Measurements from ENCODE around the gene SLC51A.
A peak's percentile ranks its signal among the peaks of the same experiment; 100 is the strongest.

Gene SLC51A

DNA sequence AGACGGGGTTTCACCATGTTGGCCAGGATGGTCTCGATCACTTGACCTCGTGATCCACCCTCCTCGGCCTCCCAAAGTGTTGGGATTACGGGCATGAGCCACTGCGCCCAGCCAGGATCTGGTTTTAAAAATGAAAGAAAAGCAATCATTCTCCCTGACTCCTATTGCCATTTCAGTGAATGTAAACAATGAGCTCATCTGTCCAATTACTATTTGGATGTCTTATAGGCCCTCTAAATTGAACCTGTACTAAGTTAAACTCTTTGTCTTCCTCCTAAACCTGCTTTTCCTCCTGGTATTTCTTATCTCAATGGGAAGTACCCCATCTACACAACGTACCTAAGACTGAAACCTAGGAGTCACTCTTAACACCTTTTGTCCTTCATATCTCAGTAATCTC, 47.5 kb downstream of the SLC51A start:
- Histone ChIP-seq H4K8ac (ENCODE audit: low read depth, low read length) (no peak overlapping the region), H3K9ac (ENCODE audit: low read depth, low read length, poor library complexity) (no peak overlapping the region), H2AFZ (ENCODE audit: low read length) (no peak overlapping the region), H3K27ac (replicated peaks; ENCODE audit: low read length) (no peak overlapping the region), H2BK15ac (ENCODE audit: low read length) (no peak overlapping the region), H3K4me3 (ENCODE audit: low read length in 2 of 2) (no peak overlapping the region), H3K4ac (ENCODE audit: low read length) (no peak overlapping the region), H3K14ac (ENCODE audit: low read length) (no peak overlapping the region), H3K4me2 (ENCODE audit: insufficient read depth, low read length, poor library complexity, severe bottlenecking) (no peak overlapping the region), H3K23ac (ENCODE audit: low read depth, low read length, poor library complexity) (no peak overlapping the region), H3K27me3 (ENCODE audit: control insufficient read depth in 3 of 3, insufficient read depth in 3 of 3, low read depth in 1 of 3, low read length in 3 of 3) (no peaks in the 10 kb centered on the region), H3K36me3 (replicated peaks in 1 of 2; ENCODE audit: control insufficient read depth in 2 of 2, insufficient read depth in 2 of 2, low read length in 2 of 2) (peaks cover 4 to 32% of the 10 kb centered on the region in 2 donors), H2AK5ac (ENCODE audit: low read depth, low read length) (no peak overlapping the region), H3K79me1 (ENCODE audit: low read depth, low read length) (peaks cover 2% of the 10 kb centered on the region), H3K18ac (ENCODE audit: low read length) (no peak overlapping the region), H2BK5ac (ENCODE audit: low read length) (no peak overlapping the region), H2BK120ac (ENCODE audit: low read depth, low read length) (no peak overlapping the region), H3K9me3 (replicated peaks in 1 of 2; ENCODE audit: control insufficient read depth in 2 of 2, insufficient read depth in 1 of 2, low read depth in 1 of 2, low read length in 2 of 2) (peaks cover 0 to 4% of the 10 kb centered on the region in 2 donors), H3K4me1 (ENCODE audit: control insufficient read depth in 2 of 2, insufficient read depth in 1 of 2, low read depth in 1 of 2, low read length in 2 of 2) (peaks cover 0 to 1% of the 10 kb centered on the region in 2 donors), H4K91ac (ENCODE audit: low read depth, low read length, poor library complexity) (no peak overlapping the region), H2BK12ac (ENCODE audit: low read length) (no peak overlapping the region)
- no peak for DNase-seq (ENCODE audit: low spot score)
- no CpG with 5 or more reads among the region's 7 CpGs for WGBS, 2 donors (ENCODE audit: extremely low coverage in 2 of 2, insufficient read length in 2 of 2, insufficient replicate concordance in 1 of 2)

DNA sequence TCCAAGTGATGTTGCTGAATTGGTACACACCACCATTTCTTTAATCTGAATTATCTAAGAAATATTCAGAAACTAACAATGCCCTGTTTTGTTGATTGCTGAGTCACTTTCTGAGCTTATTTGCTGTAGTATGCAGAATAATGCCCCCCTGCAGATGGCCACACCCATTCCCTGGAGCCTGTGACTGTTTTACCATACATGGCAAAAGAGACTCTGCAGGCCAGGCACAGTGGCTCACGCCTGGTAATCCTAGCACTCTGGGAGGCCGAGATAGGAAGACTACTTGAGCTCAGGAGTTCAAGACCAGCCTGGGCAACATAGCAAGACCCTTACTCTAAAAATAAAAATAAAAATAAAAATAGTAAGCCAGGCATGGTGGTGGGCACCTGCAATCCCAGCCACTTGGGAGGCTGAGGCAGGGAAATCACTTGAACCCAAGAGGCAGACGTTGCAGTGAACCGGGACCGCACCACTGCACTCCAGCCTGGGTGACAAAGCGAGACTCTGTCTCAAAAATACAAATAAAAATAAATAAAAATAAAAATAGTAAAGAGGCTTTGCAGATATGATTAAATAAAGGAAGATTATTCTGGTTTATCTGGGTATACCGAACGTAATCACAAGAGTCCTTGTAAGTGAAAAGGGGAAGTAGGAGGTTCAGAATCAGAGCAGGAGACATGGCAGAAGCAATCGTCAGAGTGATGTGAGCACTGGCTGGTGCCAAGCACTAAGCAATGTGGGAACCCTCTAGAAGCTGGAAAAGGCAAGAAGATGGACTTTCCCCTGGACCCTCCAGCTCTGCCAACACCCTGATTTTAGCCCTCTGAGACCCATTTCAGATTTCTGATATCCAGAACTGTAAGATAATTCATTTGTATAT, 52.2 kb downstream of the SLC51A start:
- Histone ChIP-seq H2BK12ac (ENCODE audit: low read length) (no peak overlapping the region), H3K27ac (replicated peaks; ENCODE audit: low read length) (no peak overlapping the region)
- WGBS, 2 donors (ENCODE audit: extremely low coverage in 2 of 2, insufficient read length in 2 of 2, insufficient replicate concordance in 1 of 2), result no CpG with 5 or more reads among the region's 9 CpGs

DNA sequence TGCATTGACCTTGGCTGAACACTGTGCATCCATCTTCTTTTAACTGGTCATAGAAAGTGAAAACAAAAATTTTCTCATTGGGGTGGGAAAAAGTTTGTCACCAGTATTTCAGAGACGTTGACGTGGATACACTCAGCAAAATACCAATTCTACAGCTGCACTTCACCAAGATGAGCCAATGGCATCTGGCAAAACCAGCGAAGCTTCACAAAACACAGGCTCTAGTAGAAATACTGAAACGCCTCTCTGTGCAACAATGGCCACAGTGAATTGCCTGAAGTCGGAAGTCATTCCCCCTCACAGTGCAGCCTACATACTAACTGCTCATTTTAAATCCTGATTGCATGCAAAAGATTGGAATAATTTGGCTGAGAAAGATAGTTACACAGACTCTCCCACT, 54.2 kb downstream of the SLC51A start:
- no peak overlapping the region for H3K4me2 ChIP-seq (ENCODE audit: insufficient read depth, low read length, poor library complexity, severe bottlenecking)
- H3K4me3 ChIP-seq (ENCODE audit: low read length in 2 of 2), result no peak overlapping the region
- no peak overlapping the region for H2AK5ac ChIP-seq (ENCODE audit: low read depth, low read length)
- no peak overlapping the region for H2BK12ac ChIP-seq (ENCODE audit: low read length)
- H3K18ac ChIP-seq (ENCODE audit: low read length), result no peak overlapping the region
- no peak overlapping the region for H2BK15ac ChIP-seq (ENCODE audit: low read length)
- no peak overlapping the region for H3K27ac ChIP-seq (replicated peaks; ENCODE audit: low read length)
- no CpG with 5 or more reads among the region's 5 CpGs for WGBS, 2 donors (ENCODE audit: extremely low coverage in 2 of 2, insufficient read length in 2 of 2, insufficient replicate concordance in 1 of 2)
- no peak overlapping the region for H3K4ac ChIP-seq (ENCODE audit: low read length)
- no peak for DNase-seq (ENCODE audit: low spot score)
- no peak overlapping the region for H2BK120ac ChIP-seq (ENCODE audit: low read depth, low read length)
- no peaks in the 10 kb centered on the region for H3K27me3 ChIP-seq (ENCODE audit: control insufficient read depth in 3 of 3, insufficient read depth in 3 of 3, low read depth in 1 of 3, low read length in 3 of 3)
- H2BK5ac ChIP-seq (ENCODE audit: low read length), result no peak overlapping the region
- H3K36me3 ChIP-seq (replicated peaks in 1 of 2; ENCODE audit: control insufficient read depth in 2 of 2, insufficient read depth in 2 of 2, low read length in 2 of 2), result peaks cover 12 to 47% of the 10 kb centered on the region in 2 donors
- no peaks in the 10 kb centered on the region for H3K4me1 ChIP-seq (ENCODE audit: control insufficient read depth in 2 of 2, insufficient read depth in 1 of 2, low read depth in 1 of 2, low read length in 2 of 2)
- no peak overlapping the region for H4K8ac ChIP-seq (ENCODE audit: low read depth, low read length)
- H3K9me3 ChIP-seq (replicated peaks in 1 of 2; ENCODE audit: control insufficient read depth in 2 of 2, insufficient read depth in 1 of 2, low read depth in 1 of 2, low read length in 2 of 2), result peaks cover 5 to 16% of the 10 kb centered on the region in 2 donors
- H3K79me1 ChIP-seq (ENCODE audit: low read depth, low read length), result peaks cover 4% of the 10 kb centered on the region
- no peak overlapping the region for H3K9ac ChIP-seq (ENCODE audit: low read depth, low read length, poor library complexity)
- no peak overlapping the region for H3K14ac ChIP-seq (ENCODE audit: low read length)
- H3K23ac ChIP-seq (ENCODE audit: low read depth, low read length, poor library complexity), result no peak overlapping the region
- H4K91ac ChIP-seq (ENCODE audit: low read depth, low read length, poor library complexity), result no peak overlapping the region
- H2AFZ ChIP-seq (ENCODE audit: low read length), result no peak overlapping the region

More for the DNA sequence above, 52.2 kb downstream of the SLC51A start:
- Histone ChIP-seq H3K4me1 (ENCODE audit: control insufficient read depth in 2 of 2, insufficient read depth in 1 of 2, low read depth in 1 of 2, low read length in 2 of 2) (no peaks in the 10 kb centered on the region), H3K79me1 (ENCODE audit: low read depth, low read length) (peaks cover 2% of the 10 kb centered on the region), H4K8ac (ENCODE audit: low read depth, low read length) (no peak overlapping the region), H2BK120ac (ENCODE audit: low read depth, low read length) (no peak overlapping the region), H2AK5ac (ENCODE audit: low read depth, low read length) (no peak overlapping the region), H3K23ac (ENCODE audit: low read depth, low read length, poor library complexity) (no peak overlapping the region), H3K9ac (ENCODE audit: low read depth, low read length, poor library complexity) (no peak overlapping the region), H3K4ac (ENCODE audit: low read length) (no peak overlapping the region), H3K18ac (ENCODE audit: low read length) (no peak overlapping the region), H3K14ac (ENCODE audit: low read length) (no peak overlapping the region), H2AFZ (ENCODE audit: low read length) (no peak overlapping the region), H3K9me3 (replicated peaks in 1 of 2; ENCODE audit: control insufficient read depth in 2 of 2, insufficient read depth in 1 of 2, low read depth in 1 of 2, low read length in 2 of 2) (peaks cover 5 to 9% of the 10 kb centered on the region in 2 donors), H2BK5ac (ENCODE audit: low read length) (no peak overlapping the region), H3K27me3 (ENCODE audit: control insufficient read depth in 3 of 3, insufficient read depth in 3 of 3, low read depth in 1 of 3, low read length in 3 of 3) (no peaks in the 10 kb centered on the region), H3K36me3 (replicated peaks in 1 of 2; ENCODE audit: control insufficient read depth in 2 of 2, insufficient read depth in 2 of 2, low read length in 2 of 2) (peaks cover 12 to 45% of the 10 kb centered on the region in 2 donors), H3K4me2 (ENCODE audit: insufficient read depth, low read length, poor library complexity, severe bottlenecking) (no peak overlapping the region), H3K4me3 (ENCODE audit: low read length in 2 of 2) (no peak overlapping the region), H2BK15ac (ENCODE audit: low read length) (no peak overlapping the region), H4K91ac (ENCODE audit: low read depth, low read length, poor library complexity) (no peak overlapping the region)
- no peak for DNase-seq (ENCODE audit: low spot score)

DNA sequence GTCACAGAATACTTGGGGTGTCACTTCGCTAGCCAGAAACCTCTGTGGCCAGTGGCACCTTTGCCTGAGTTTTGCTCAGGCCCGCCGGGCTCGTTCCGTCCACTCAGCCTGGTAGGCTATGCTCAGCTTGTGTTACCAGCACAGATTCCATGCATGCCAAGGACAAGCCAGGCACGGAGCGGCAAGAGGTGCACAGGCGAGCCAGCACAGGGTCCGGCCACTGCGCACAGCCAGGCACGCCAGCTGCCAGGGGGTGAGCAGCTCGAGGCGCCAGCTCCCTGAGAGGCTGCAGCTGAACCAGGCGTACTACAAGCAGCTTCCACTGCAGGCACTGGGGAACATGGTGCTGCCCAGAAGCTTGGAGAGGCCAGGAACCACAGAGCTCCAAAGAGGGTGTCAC, 56.5 kb downstream of the SLC51A start:
- Histone ChIP-seq H2AK5ac (ENCODE audit: low read depth, low read length) (no peak overlapping the region), H3K36me3 (replicated peaks in 1 of 2; ENCODE audit: control insufficient read depth in 2 of 2, insufficient read depth in 2 of 2, low read length in 2 of 2) (peaks cover 10 to 35% of the 10 kb centered on the region in 2 donors), H3K23ac (ENCODE audit: low read depth, low read length, poor library complexity) (peak overlapping the region; percentile 93), H3K18ac (ENCODE audit: low read length) (no peak overlapping the region), H4K91ac (ENCODE audit: low read depth, low read length, poor library complexity) (no peak overlapping the region), H2BK15ac (ENCODE audit: low read length) (no peak overlapping the region), H3K4me1 (ENCODE audit: control insufficient read depth in 2 of 2, insufficient read depth in 1 of 2, low read depth in 1 of 2, low read length in 2 of 2) (no peaks in the 10 kb centered on the region), H2BK12ac (ENCODE audit: low read length) (no peak overlapping the region), H3K27me3 (ENCODE audit: control insufficient read depth in 3 of 3, insufficient read depth in 3 of 3, low read depth in 1 of 3, low read length in 3 of 3) (no peaks in the 10 kb centered on the region), H3K27ac (replicated peaks; ENCODE audit: low read length) (no peak overlapping the region), H3K4me3 (ENCODE audit: low read length in 2 of 2) (no peak overlapping the region), H3K4ac (ENCODE audit: low read length) (no peak overlapping the region), H2BK120ac (ENCODE audit: low read depth, low read length) (no peak overlapping the region), H3K14ac (ENCODE audit: low read length) (peak overlapping the region; percentile 1), H4K8ac (ENCODE audit: low read depth, low read length) (no peak overlapping the region), H3K9me3 (replicated peaks in 1 of 2; ENCODE audit: control insufficient read depth in 2 of 2, insufficient read depth in 1 of 2, low read depth in 1 of 2, low read length in 2 of 2) (peaks cover 5 to 16% of the 10 kb centered on the region in 2 donors), H3K79me1 (ENCODE audit: low read depth, low read length) (peaks cover 2% of the 10 kb centered on the region), H3K9ac (ENCODE audit: low read depth, low read length, poor library complexity) (no peak overlapping the region), H2BK5ac (ENCODE audit: low read length) (no peak overlapping the region), H3K4me2 (ENCODE audit: insufficient read depth, low read length, poor library complexity, severe bottlenecking) (no peak overlapping the region), H2AFZ (ENCODE audit: low read length) (no peak overlapping the region)
- WGBS, 2 donors (ENCODE audit: extremely low coverage in 2 of 2, insufficient read length in 2 of 2, insufficient replicate concordance in 1 of 2), result no CpG with 5 or more reads among the region's 14 CpGs
- no peak for DNase-seq (ENCODE audit: low spot score)
